Smooth muscle cell of the pulmonary artery (primary cell): Measurements from ENCODE around the gene FILIP1. TPM values are rescaled to one million over a fixed set of nuclear protein-coding genes. Genes with fewer than 3 reads are reported as not detected.

Experiments used
- total RNA-seq: library from RNA; depleted of rRNA; stranded (reverse); fragments of >200 nt; gene quantifications from 2 replicates; pipeline ENCODE4 v1.2.3, GENCODE V29; 2014

The FILIP1 gene, protein sequence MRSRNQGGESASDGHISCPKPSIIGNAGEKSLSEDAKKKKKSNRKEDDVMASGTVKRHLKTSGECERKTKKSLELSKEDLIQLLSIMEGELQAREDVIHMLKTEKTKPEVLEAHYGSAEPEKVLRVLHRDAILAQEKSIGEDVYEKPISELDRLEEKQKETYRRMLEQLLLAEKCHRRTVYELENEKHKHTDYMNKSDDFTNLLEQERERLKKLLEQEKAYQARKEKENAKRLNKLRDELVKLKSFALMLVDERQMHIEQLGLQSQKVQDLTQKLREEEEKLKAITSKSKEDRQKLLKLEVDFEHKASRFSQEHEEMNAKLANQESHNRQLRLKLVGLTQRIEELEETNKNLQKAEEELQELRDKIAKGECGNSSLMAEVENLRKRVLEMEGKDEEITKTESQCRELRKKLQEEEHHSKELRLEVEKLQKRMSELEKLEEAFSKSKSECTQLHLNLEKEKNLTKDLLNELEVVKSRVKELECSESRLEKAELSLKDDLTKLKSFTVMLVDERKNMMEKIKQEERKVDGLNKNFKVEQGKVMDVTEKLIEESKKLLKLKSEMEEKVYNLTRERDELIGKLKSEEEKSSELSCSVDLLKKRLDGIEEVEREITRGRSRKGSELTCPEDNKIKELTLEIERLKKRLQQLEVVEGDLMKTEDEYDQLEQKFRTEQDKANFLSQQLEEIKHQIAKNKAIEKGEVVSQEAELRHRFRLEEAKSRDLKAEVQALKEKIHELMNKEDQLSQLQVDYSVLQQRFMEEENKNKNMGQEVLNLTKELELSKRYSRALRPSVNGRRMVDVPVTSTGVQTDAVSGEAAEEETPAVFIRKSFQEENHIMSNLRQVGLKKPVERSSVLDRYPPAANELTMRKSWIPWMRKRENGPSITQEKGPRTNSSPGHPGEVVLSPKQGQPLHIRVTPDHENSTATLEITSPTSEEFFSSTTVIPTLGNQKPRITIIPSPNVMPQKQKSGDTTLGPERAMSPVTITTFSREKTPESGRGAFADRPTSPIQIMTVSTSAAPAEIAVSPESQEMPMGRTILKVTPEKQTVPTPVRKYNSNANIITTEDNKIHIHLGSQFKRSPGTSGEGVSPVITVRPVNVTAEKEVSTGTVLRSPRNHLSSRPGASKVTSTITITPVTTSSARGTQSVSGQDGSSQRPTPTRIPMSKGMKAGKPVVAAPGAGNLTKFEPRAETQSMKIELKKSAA (N-terminal part only)
- 0.33 and 0.91 TPM in 2 replicates for total RNA-seq

DNA sequence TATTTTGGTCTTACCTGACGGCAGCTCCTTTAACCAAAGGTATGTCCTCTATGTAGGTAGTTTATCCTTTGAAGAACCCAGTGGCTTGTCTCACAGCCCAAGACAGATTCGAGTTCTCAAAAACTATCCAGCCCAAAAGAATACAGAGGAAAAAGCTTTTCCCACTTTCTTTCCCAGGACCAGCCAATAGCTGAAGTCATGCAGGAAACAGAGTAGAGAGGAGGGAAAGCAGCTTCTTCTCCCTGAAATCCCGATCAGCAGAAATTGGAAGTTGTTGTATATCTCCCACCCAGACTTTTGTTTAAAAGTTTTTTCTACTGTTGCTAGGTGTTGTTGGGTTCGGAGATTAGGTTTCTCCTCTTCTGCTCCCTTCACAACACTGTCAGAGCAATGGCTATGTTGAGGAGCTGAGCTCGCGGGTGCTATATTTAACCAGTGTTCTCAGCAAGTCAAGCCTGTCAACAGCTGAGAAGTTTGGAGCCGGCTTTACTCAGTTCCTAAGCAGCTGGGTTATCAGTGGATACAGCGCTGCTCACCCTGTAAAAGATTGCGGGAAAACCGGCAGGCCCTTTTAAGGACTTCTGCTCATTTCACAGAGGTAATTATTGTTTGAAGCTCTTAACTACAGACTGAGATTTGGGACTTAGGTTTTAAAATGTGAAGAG is at the start of gene FILIP1:
Gene FILIP1 (minus strand): TSS at position 401 of the 665 bp plus-strand sequence. CDS start 78,828 bp downstream, outside the sequence.

DNA sequence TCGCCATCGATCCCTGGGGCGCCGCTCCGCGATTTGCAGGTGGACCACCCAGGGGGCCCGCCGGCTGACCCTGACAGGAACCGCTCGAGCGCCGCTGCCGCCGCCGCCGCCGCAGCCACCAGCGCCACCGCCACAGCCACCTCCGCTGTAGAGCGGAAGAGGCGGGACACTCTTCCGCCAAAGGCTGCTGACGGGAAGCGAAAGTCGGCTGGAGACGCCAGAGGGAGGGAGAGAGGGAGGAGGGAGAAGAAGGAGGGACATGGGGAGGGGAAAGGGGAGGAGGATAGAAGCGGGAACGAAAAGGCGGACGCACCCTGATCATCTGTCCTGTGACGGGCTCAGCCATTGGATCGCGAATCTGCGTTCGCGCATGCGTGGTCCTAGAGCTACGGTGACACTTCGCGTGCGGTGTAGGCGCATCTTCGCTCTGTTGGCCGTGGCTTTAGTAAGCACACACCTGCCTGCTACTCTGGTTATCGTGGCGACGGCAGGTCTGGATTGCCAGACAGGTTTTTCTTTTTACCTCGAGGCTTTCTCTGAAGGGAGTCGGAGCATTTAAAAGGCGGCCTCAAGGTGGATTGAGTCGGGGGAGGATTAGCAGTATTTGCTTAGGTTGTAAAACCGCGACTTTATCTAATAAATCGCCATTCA is 208.8 kb downstream of the FILIP1 start, which contains the start of gene TMEM30A:
Gene TMEM30A (minus strand): TSS at position 161 of the 651 bp plus-strand sequence. CDS start 154 bp downstream, at position 7.

DNA sequence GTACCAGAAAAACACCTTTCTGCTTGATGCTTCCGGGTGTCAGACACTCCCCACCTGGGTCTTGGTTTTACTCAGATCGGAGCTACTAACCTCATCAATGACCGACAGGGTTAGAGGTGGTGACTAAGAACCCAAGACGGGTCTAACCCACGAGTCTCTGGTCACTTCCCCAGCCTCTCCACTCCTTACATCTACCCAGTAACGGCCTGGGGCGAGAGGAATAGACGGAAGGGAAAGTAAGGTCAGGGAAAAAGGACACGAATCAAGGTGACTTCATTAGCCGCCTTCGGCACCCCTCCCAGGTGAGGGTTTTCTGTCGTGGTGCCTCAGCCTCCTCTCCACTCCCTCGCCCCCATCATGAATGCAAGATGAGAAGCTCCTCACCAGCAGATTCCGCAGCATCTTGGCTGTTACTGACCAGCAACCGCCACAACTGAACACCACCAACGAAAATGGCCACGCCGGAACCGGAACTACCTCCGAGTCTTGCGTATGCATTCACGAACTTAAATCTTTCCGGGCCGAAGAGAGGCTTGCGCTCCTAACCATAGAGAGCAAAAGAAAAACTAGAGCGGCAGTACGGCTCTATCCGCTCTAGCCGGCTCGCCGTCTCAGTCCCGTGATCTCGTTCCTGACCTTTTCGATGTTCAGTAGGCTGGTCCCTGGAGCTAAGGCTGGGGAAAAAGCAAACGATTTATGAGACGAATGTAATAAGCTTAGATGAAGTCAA is 250.1 kb downstream of the FILIP1 start, which contains the start of gene COX7A2:
Gene COX7A2 (minus strand): TSS at position 469 of the 730 bp plus-strand sequence. CDS start 67 bp downstream, at position 402.

Other genes starting within 250 kb of the FILIP1 start
- 37.3 and 60.9 TPM in 2 replicates for gene COX7A2, start 250.0 kb downstream of the FILIP1 start, total RNA-seq
- gene TMEM30A, start 209.0 kb downstream of the FILIP1 start, total RNA-seq = 179 and 281 TPM in 2 replicates
- gene SENP6, start 108.1 kb upstream of the FILIP1 start, total RNA-seq = 54.7 and 55.5 TPM in 2 replicates